Head of caudate nucleus (tissue), 42 donors: ENCODE data around the gene CLPX.

Source experiments
- DNase-seq, 42 donors: peaks; one replicate each; pipeline versions ENCODE4 v3.0.0 to v3.0.0-alpha.2; 2020 to 2021; ENCODE audit warnings: mixed read lengths in 7 of 42
- intact Hi-C: fragments of 100-400 bp; cut with DNase I; formaldehyde crosslinking; loops from one replicate; pipeline ENCODE4 v1.15.0; 2022

The CLPX gene

DNA sequence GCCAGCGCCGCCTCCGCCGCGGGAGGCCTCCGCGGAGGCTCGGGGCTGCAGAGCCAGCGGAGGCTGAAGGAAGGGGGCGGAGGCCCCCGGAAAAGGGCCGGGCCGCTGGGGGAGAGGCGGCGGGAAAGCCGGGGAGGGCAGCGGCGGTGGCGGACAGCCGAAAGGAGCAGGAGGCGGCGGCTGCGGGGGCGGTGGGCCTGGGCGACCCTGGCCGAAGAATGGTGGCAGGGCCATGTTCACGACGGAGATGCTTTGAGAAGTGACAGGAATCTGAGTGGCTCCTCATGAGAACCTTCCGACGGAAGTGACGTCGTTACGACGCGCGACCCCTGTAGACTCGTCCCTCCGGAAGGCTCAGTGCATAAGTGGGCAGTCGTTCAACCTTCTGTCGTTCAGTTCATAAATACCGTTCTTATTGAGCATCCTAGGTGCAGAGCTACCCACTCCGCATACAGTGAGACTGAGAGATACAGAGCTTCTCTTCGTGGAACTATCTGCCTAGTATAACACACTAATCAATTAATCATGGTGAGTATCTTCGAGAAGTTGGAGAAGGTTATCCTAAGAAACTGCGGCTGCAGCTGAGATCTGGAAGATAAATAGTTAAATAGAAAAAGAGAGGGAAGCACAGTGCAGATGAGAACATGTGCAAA, 51.5 kb downstream of the CLPX start, which contains the start of gene PDCD7:
PDCD7 (minus strand) TSS at position 261 of the 653 bp plus-strand sequence; CDS start at position 234, 27 bp downstream.
- DNase-seq = peak; percentile 87 to 97 (median 93)
- intact Hi-C loops = loop anchor here (10.0 kb wide), 1 partner anchor 51 kb away; the partner anchor contains the start of gene CLPX

DNA sequence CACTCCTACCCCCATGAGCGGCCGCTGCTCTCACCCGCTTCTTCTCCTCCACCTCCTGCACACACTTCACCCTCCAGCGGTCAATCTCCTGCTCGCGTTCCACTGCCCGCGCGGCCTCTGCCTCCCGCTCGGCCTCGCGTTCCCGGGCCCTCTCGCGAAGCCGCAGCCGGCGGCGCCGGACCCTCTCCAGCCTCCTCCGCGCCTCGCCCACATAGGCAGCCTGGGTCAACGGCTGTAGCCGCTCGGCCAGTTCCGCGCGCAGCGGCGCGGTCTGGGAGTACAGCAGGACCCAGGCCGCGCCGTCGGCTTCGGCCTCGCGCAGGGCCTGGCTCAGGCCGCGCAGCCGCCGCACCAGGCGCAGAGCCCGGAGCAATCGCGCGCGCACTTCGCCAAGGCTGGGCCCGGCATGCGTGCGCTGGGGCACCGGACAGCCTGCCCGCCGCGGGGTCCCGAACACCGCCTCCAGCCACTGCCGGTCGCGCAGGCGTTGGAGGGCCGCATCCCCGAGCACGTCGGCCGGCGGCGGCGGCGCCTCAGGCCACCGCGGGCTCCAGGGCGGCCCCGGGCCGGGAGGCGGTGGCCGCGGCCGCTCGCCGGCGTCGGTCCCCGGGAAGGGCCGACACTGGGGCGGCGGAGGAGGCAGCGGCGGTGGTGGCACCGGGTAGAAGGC, 52.1 kb downstream of the CLPX start:
- DNase-seq = peak in 32 of 42 donors; percentile 3 to 49 (median 22)
- intact Hi-C loops = loop anchor here (10.0 kb wide), 1 partner anchor 52 kb away; the partner anchor contains the start of gene CLPX

- intact Hi-C loops = loop anchor here (10.0 kb wide), 1 partner anchor 54 kb away; the partner anchor contains the start of gene CLPX
- peak in 1 of 42 donors; percentile 26 for DNase-seq
Measured at GRCh38 chr15:65130941-65131340, 54.2 kb downstream of the CLPX start.

- no peak for DNase-seq
- intact Hi-C loops = no loop called here
Measured at GRCh38 chr15:65115542-65115941, 69.6 kb downstream of the CLPX start.

DNA sequence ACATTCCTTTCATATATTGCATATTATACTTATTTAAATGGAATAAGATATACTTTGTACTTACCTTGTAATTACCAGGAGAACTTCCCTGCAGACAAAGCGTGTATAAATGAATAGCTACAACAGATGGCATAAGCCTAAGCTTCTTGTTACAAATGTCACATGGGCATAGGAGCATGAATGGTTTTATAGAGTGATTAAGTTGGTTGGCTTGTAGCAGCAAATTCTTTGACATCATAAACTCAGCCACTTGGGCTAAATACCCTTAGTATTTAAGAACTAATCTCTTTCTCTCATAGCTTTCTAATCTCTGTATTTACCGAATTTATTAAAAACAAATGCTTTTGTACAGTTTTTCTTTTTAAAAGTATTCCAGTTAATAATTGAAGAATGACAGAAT, 70.1 kb downstream of the CLPX start, which contains the start of gene UBAP1L:
UBAP1L (minus strand) TSS at position 115 of the 400 bp plus-strand sequence. CDS start 8,985 bp downstream, outside the sequence.
- no peak for DNase-seq
- intact Hi-C loops = no loop called here

DNA sequence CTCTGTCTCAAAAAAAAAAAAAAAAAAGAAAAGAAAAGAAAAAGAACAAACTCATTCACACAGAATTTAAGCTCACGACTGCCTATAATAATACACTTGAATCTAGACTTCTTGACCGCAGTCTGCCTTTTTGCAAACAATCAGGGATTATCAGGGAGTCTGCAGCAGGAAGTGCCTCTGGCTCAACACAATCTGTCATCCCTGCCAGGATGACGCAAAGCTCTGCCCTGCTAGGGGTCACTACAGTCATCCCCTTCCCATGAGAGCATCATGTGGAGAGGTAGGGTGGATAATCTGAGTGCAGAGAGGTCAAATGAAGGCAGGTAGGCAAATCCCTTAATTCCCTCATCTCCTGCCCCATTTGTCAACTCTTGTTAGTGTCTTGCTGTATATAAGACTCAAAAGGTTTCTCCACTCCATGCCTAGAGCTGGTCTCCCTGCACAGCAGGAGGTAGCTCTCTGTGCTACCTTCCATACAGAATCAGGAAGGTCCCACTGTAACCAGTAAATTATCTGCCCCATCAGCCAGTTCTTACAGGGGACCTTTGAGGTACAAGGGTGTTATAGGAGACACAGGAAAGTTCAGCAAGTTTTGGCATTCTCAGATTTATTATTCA, 74.4 kb downstream of the CLPX start:
- no peak for DNase-seq
- intact Hi-C loops = no loop called here

GRCh38 chr15:65106011-65106590, 79.0 kb downstream of the CLPX start:
- intact Hi-C loops = loop anchor here (10.0 kb wide), 1 partner anchor 51 kb away; no protein-coding TSS in a partner anchor
- no peak for DNase-seq

DNA sequence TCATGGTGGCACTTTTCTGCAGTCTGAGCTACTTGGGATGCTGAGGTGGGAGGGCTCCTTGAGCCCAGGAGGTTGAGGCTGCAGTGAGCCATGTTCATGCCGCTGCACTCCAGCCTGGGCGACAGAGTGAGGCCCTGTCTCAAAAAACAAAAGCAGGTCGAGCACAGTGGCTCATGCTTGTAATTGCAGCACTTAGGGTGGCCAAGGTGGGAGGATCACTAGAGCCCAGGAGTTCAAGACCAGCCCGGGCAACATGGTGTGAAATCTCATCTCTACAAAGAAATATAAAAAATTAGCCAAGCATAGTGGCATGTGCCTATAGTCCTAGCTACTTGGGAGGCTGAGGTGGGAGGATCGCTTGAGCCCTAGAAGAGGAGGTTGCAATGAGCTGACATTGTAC, 80.1 kb downstream of the CLPX start:
- intact Hi-C loops = loop anchor here (10.0 kb wide), 1 partner anchor 50 kb away; no protein-coding TSS in a partner anchor
- DNase-seq = no peak

GRCh38 chr15:65102912-65103311, 82.2 kb downstream of the CLPX start:
- intact Hi-C loops = loop anchor here (10.0 kb wide), 1 partner anchor 48 kb away; no protein-coding TSS in a partner anchor
- DNase-seq = no peak

DNA sequence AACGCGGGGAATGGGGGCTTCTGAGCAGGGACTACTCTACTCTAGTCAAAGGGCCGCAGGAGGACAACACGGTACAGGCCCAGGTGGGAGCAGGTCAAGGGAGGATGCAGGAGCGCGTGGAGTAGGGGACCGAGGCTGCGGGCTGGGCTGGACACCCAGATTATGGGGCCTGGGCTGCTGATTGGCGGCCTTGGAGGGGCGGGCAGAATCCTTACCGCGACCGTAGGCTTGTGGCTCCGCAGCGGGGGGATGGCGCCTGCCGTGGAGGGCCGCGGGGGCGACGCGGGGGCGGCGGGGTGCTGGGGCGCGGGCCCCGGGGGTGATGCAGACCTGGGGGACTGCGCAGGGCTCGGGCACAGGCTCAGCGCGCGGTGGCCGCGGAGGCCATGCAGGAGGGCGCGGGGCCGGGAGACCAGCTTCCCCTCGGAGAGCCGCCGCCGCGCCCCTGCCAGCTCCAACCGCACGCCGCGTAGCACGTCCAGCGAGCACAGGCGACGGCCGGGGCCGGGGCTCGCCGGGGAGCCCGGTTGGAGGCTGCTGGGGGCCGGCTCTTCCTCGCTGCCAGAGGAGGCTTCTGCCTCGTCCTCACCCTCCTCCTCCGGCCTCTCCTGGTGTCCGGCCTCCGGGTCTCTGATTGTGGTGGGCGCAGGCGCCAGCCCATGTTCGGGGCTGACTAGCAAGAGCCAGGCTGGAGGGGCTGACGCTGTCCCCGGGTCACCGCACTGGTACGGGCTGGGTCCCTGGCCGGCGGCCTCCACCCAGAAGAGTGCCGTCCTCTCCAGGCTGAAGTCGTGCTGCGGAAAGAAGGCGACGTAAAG, 83.0 kb downstream of the CLPX start:
- intact Hi-C loops = loop anchor here (10.0 kb wide), 1 partner anchor 47 kb away; no protein-coding TSS in a partner anchor
- DNase-seq = no peak

- intact Hi-C loops = loop anchor here (10.0 kb wide), 1 partner anchor 47 kb away; no protein-coding TSS in a partner anchor
- DNase-seq = peak; percentile 47 to 86 (median 72)
Measured at GRCh38 chr15:65101411-65101890, 83.7 kb downstream of the CLPX start.

DNA sequence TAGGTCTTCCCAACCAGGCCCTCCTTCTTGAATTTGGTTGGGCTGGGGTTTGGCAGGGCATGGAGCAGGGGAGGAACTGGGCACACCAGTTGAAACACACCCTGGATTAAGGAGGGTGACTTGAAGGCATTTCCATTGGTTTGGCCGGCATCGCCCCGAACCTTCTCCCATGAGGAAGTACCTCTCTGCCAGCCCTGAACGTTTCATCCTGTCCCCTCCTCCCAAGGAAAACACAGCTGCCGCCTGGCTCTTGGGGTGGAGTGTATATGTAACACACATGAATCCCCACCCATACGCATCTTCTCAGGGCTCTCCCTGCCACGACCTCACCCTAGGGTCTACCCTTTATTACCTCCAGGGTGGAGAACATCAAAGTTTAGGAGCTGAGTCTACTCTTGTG, 84.7 kb downstream of the CLPX start:
- peak in 1 of 42 donors; percentile 10 for DNase-seq
- intact Hi-C loops = loop anchor here (10.0 kb wide), 1 partner anchor 46 kb away; no protein-coding TSS in a partner anchor

- DNase-seq = peak in 2 of 42 donors; percentile 2 to 7
Measured at GRCh38 chr15:65099801-65100200, 85.3 kb downstream of the CLPX start.

DNA sequence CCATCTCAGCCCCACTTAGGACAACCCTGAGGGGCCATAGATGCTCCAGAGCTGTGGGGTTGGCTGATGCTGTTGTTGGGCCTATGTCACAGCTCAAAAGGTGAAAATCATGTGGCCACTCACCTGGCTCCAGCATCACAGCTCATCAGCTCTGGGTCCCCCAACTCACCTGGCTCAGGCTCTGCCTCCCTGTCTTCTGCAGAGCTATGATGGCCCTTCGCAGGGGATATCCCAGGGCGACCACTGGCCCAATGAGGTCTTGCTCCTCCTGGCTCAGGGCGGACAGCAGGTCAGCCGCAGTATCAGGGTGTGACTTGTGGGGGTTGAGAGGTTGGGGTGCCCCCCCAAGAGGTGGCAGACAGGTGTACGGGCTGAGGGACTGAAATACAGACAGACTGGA, 85.8 kb downstream of the CLPX start:
- peak in 2 of 42 donors; percentile 4 to 21 for DNase-seq

More at GRCh38 chr15:65099801-65100200, 85.3 kb downstream of the CLPX start:
- intact Hi-C loops = loop anchor here (10.0 kb wide), 1 partner anchor 45 kb away; no protein-coding TSS in a partner anchor

More for the DNA sequence above, 85.8 kb downstream of the CLPX start:
- intact Hi-C loops = no loop called here
